ENCODE results near the gene FN3K. TPM values are rescaled to one million over a fixed set of nuclear protein-coding genes. Genes with fewer than 3 reads are reported as not detected.

Gene FN3K
- total and polyA plus RNA-seq, 2 donors (not counting 3 experiments of a cell fraction or from before 2014, with no cell fraction given): 2.0 to 12.0 TPM

- no peak overlapping the region for H3K9ac ChIP-seq (replicated peaks; ENCODE audit: extremely low read depth, insufficient read depth, low read length)
- H3K27me3 ChIP-seq (ENCODE audit: control insufficient read depth in 2 of 2, insufficient read depth in 2 of 2, low read length in 2 of 2): no peaks in the 10 kb centered on the region
- H3K27ac ChIP-seq (ENCODE audit: insufficient read depth, low read depth, low read length): no peak overlapping the region
- H2AFZ ChIP-seq (ENCODE audit: low read depth, low read length): no peak overlapping the region
- FAIRE-seq (no peak), DNase-seq (ENCODE audit: low read depth, low spot score) (no peak)
- no peaks in the 10 kb centered on the region for H3K4me1 ChIP-seq (ENCODE audit: control insufficient read depth, extremely low read depth, insufficient read depth, low read length)
- no peaks in the 10 kb centered on the region for H3K9me1 ChIP-seq (replicated peaks; ENCODE audit: control insufficient read depth, extremely low read depth, insufficient read depth, low read length)
- H3K9me3 ChIP-seq (replicated peaks; ENCODE audit: control insufficient read depth, insufficient read depth, low read length): no peaks in the 10 kb centered on the region
- peaks cover 2% of the 10 kb centered on the region for H3K79me2 ChIP-seq (ENCODE audit: control insufficient read depth, insufficient read depth, low read length)
- no peak overlapping the region for H3K4me3 ChIP-seq (replicated peaks in 1 of 3; ENCODE audit: insufficient read depth in 1 of 3, low read depth in 1 of 3, low read length in 3 of 3)
- no peak overlapping the region for H3K4me2 ChIP-seq (ENCODE audit: insufficient read depth, low read length)
- BruUV-seq (replicated peaks): no TSS peak
- TF ChIP-seq GATA2 (IDR thresholded peaks at IDR 0.05; ENCODE audit: insufficient read depth, insufficient read length, low read depth, low read length) (no peak), POLR2A (IDR thresholded peaks at IDR 0.05; ENCODE audit: low read depth, low read length) (no peak), FOS (IDR thresholded peaks at IDR 0.05; ENCODE audit: borderline replicate concordance, insufficient read depth, low read length) (no peak), POLR2AphosphoS5 (IDR thresholded peaks at IDR 0.05; ENCODE audit: insufficient read depth, low read depth, low read length) (no peak), JUN (IDR thresholded peaks at IDR 0.05; ENCODE audit: borderline replicate concordance, insufficient read depth, insufficient read length, low read depth) (no peak), MYC (IDR thresholded peaks at IDR 0.05; ENCODE audit: low read depth, low read length) (no peak), MAX (IDR thresholded peaks at IDR 0.05; ENCODE audit: insufficient read depth, insufficient read length) (no peak)
- peaks cover 0 to 2% of the 10 kb centered on the region in 2 experiments for H3K36me3 ChIP-seq (ENCODE audit: control insufficient read depth in 2 of 2, extremely low read depth in 1 of 2, insufficient read depth in 2 of 2, low read length in 2 of 2)
- ChIA-PET CTCF (interaction anchor here (0.8 to 1.1 kb wide), 3 partner anchors 14 to 124 kb away, joined by 3 read pairs; no protein-coding TSS in a partner anchor), POLR2A (no interaction called here)
- intact Hi-C loops (cut with micrococcal nuclease): no loop called here
- dilution Hi-C loops (cut with MboI; ENCODE audit: extremely low pct_ligation_motif_present, low sequenced_read_pairs): no loop called here
- H4K20me1 ChIP-seq (replicated peaks; ENCODE audit: control insufficient read depth, extremely low read depth, insufficient read depth, low read length): no peaks in the 10 kb centered on the region
These were observed 53.7 kb downstream of the FN3K start for GRCh38 chr17:82789051-82789592.

- intact Hi-C loops (cut with micrococcal nuclease) (loop anchor here (2.0 kb wide), 1 partner anchor 55 kb away; no protein-coding TSS in a partner anchor), dilution Hi-C loops (cut with MboI; ENCODE audit: extremely low pct_ligation_motif_present, low sequenced_read_pairs) (no loop called here)
- H2AFZ ChIP-seq (ENCODE audit: low read depth, low read length): no peak overlapping the region
- H3K27me3 ChIP-seq (ENCODE audit: control insufficient read depth in 2 of 2, insufficient read depth in 2 of 2, low read length in 2 of 2): no peaks in the 10 kb centered on the region
- no peak overlapping the region for H3K9ac ChIP-seq (replicated peaks; ENCODE audit: extremely low read depth, insufficient read depth, low read length)
- TF ChIP-seq EZH2 (IDR thresholded peaks at IDR 0.05; ENCODE audit: borderline replicate concordance, low read depth, low read length, severe bottlenecking) (no peak), JUN (IDR thresholded peaks at IDR 0.05; ENCODE audit: borderline replicate concordance, insufficient read depth, insufficient read length, low read depth) (no peak), MAX (IDR thresholded peaks at IDR 0.05; ENCODE audit: insufficient read depth, insufficient read length) (no peak), GATA2 (IDR thresholded peaks at IDR 0.05; ENCODE audit: insufficient read depth, insufficient read length, low read depth, low read length) (no peak), MYC (IDR thresholded peaks at IDR 0.05; ENCODE audit: low read depth, low read length) (no peak), FOS (IDR thresholded peaks at IDR 0.05; ENCODE audit: borderline replicate concordance, insufficient read depth, low read length) (no peak), CTCF (IDR thresholded peaks at IDR 0.05; ENCODE audit: extremely low read depth in 1 of 2, insufficient read depth in 1 of 2, low read depth in 1 of 2, low read length in 2 of 2) (no peak), POLR2A (IDR thresholded peaks at IDR 0.05; ENCODE audit: low read depth, low read length) (no peak), POLR2AphosphoS5 (IDR thresholded peaks at IDR 0.05; ENCODE audit: insufficient read depth, low read depth, low read length) (no peak)
- H4K20me1 ChIP-seq (replicated peaks; ENCODE audit: control insufficient read depth, extremely low read depth, insufficient read depth, low read length): no peaks in the 10 kb centered on the region
- no peak overlapping the region for H3K4me3 ChIP-seq (replicated peaks in 1 of 3; ENCODE audit: insufficient read depth in 1 of 3, low read depth in 1 of 3, low read length in 3 of 3)
- no peak overlapping the region for H3K4me2 ChIP-seq (ENCODE audit: insufficient read depth, low read length)
- H3K79me2 ChIP-seq (ENCODE audit: control insufficient read depth, insufficient read depth, low read length): peaks cover 2% of the 10 kb centered on the region
- no peak for FAIRE-seq
- H3K9me1 ChIP-seq (replicated peaks; ENCODE audit: control insufficient read depth, extremely low read depth, insufficient read depth, low read length): no peaks in the 10 kb centered on the region
- H3K27ac ChIP-seq (ENCODE audit: insufficient read depth, low read depth, low read length): no peak overlapping the region
- BruUV-seq (replicated peaks): no TSS peak
- DNase-seq (ENCODE audit: low read depth, low spot score): no peak
- no peaks in the 10 kb centered on the region for H3K9me3 ChIP-seq (replicated peaks; ENCODE audit: control insufficient read depth, insufficient read depth, low read length)
- POLR2A ChIA-PET: no interaction called here
- H3K36me3 ChIP-seq (ENCODE audit: control insufficient read depth in 2 of 2, extremely low read depth in 1 of 2, insufficient read depth in 2 of 2, low read length in 2 of 2): no peaks in the 10 kb centered on the region
- CTCF ChIA-PET: interaction anchor here (0.8 to 1.3 kb wide), 2 partner anchors 86 to 124 kb away, joined by 3 to 4 read pairs; no protein-coding TSS in a partner anchor
- no peaks in the 10 kb centered on the region for H3K4me1 ChIP-seq (ENCODE audit: control insufficient read depth, extremely low read depth, insufficient read depth, low read length)
These were observed 54.4 kb downstream of the FN3K start for GRCh38 chr17:82789806-82790205.
